Measurements from ENCODE around the gene PRXL2B. TPM values are rescaled to one million over a fixed set of nuclear protein-coding genes. Genes with fewer than 3 reads are reported as not detected.

Gene PRXL2B
- total RNA-seq, 2 donors from 2014 or later, result 5.6 to 8.8 TPM

GRCh38 chr1:2638466-2639115 is 52.0 kb downstream of the PRXL2B start:
- intact Hi-C loops (cut with DNase I), result no loop called here
- no peak overlapping the region for H3K4me3 ChIP-seq
- H3K27ac ChIP-seq, result no peak overlapping the region
- H3K36me3 ChIP-seq (replicated peaks in 1 of 2; ENCODE audit: insufficient read depth in 1 of 2, low read depth in 2 of 2), result no peaks in the 10 kb centered on the region
- ATAC-seq (no peak), DNase-seq (no peak)
- peaks cover 18% of the 10 kb centered on the region for H3K4me1 ChIP-seq
- peaks cover 0 to 12% (median 0%) of the 10 kb centered on the region in 3 donors for H3K9me3 ChIP-seq
- WGBS, 2 donors, result 65 to 67% methylated on average over 15 to 16 of the region's 16 CpGs
- H3K27me3 ChIP-seq, result no peaks in the 10 kb centered on the region
- no peak for TF ChIP-seq CTCF (IDR thresholded peaks at IDR 0.05)
- TF ChIP-seq POLR2A (IDR thresholded peaks at IDR 0.05), result no peak

DNA sequence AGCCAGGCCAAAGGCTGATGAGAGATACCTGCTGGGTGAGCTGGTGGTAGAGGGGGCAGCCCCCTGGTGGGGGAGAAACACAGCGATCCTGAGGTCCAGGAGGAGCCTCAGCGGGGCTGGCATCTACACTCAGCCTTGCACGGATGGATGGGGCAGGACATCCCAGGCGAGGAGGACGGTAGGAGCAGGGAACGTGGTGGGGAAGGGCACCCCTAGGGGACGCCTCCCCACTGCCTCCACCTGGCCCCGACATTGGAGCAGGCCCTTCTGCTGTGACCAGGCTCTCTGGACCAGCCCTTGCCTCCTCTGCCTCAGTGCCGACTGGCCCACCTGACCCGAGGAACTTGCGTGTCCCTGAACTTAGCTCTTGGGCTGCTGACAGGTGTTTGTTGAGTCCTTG is 52.6 kb downstream of the PRXL2B start:
- WGBS, 2 donors, result 26 to 41% methylated on average over 5 to 11 of the region's 11 CpGs
- TF ChIP-seq CTCF (IDR thresholded peaks at IDR 0.05) (no peak), POLR2A (IDR thresholded peaks at IDR 0.05) (no peak)
- Histone ChIP-seq H3K36me3 (replicated peaks in 1 of 2; ENCODE audit: insufficient read depth in 1 of 2, low read depth in 2 of 2) (no peaks in the 10 kb centered on the region), H3K4me1 (peaks cover 20% of the 10 kb centered on the region), H3K9me3 (peaks cover 0 to 12% (median 0%) of the 10 kb centered on the region in 3 donors), H3K27me3 (no peaks in the 10 kb centered on the region), H3K4me3 (no peak overlapping the region), H3K27ac (no peak overlapping the region)
- intact Hi-C loops (cut with DNase I), result no loop called here
- DNase-seq (no peak), ATAC-seq (no peak)

- Histone ChIP-seq H3K27me3 (no peaks in the 10 kb centered on the region), H3K4me1 (peaks cover 20% of the 10 kb centered on the region), H3K4me3 (no peak overlapping the region), H3K9me3 (peaks cover 0 to 12% (median 0%) of the 10 kb centered on the region in 3 donors), H3K27ac (no peak overlapping the region), H3K36me3 (replicated peaks in 1 of 2; ENCODE audit: insufficient read depth in 1 of 2, low read depth in 2 of 2) (no peaks in the 10 kb centered on the region)
- intact Hi-C loops (cut with DNase I), result no loop called here
- whole genome bisulfite sequencing, 2 donors, result 68 to 73% methylated on average over 20 to 26 of the region's 26 CpGs
- no peak for TF ChIP-seq CTCF (IDR thresholded peaks at IDR 0.05)
- TF ChIP-seq POLR2A (IDR thresholded peaks at IDR 0.05), result no peak
- ATAC-seq, result no peak
- DNase-seq, result no peak
Measured at GRCh38 chr1:2639607-2640521, 53.3 kb downstream of the PRXL2B start.

DNA sequence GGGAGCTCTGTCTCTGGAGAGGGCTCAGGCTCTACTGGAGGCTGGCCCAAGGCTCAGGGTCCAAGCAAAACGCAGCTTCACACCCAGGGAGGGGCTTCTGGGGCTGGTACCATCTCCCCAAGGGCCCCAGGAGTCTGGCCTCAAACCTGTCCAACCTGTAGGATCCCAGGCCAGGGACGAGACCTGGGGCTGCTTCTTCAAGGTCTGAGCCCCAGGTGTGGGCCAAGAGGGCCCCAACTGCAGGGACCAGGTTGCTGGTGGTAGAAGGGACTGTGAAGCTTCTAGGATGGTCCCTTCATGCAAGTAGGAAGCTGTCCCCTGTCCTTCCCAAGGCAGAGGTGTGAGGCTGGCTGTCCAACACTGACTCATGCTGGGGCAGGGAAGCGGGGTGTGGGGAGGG is 54.0 kb downstream of the PRXL2B start:
- H3K36me3 ChIP-seq (replicated peaks in 1 of 2; ENCODE audit: insufficient read depth in 1 of 2, low read depth in 2 of 2), result no peaks in the 10 kb centered on the region
- no peak overlapping the region for H3K27ac ChIP-seq
- no peaks in the 10 kb centered on the region for H3K27me3 ChIP-seq
- H3K4me3 ChIP-seq, result no peak overlapping the region
- H3K4me1 ChIP-seq, result peaks cover 20% of the 10 kb centered on the region
- intact Hi-C loops (cut with DNase I), result no loop called here
- ATAC-seq (no peak), DNase-seq (no peak)
- peaks cover 0 to 12% (median 0%) of the 10 kb centered on the region in 3 donors for H3K9me3 ChIP-seq
- TF ChIP-seq CTCF (IDR thresholded peaks at IDR 0.05) (no peak), POLR2A (IDR thresholded peaks at IDR 0.05) (no peak)
- 60 to 83% methylated on average over 1 to 2 of the region's 3 CpGs for WGBS, 2 donors

Other genes with a start within 250 kb of the PRXL2B start
- 10 to 100 TPM in 1 of 2 donors, 1 to 10 TPM in 1; 7.0 to 17.8 TPM for gene MORN1, start 195.2 kb upstream of the PRXL2B start, total RNA-seq
- gene RER1, start 194.9 kb upstream of the PRXL2B start, total RNA-seq, result 10 to 100 TPM; 50.3 to 57.7 TPM
- gene PEX10, start 174.2 kb upstream of the PRXL2B start, total RNA-seq, result 10 to 100 TPM; 18.1 to 26.5 TPM
- gene PLCH2, start 110.5 kb upstream of the PRXL2B start, total RNA-seq, result 10 to 100 TPM in 1 of 2 donors, 1 to 10 TPM in 1; 5.7 to 27.4 TPM
- gene PANK4, start 60.2 kb upstream of the PRXL2B start, total RNA-seq, result 10 to 100 TPM; 13.7 to 31.3 TPM
- not detected for gene HES5, start 56.5 kb upstream of the PRXL2B start, total RNA-seq
- 10 to 100 TPM; 25.9 to 58.3 TPM for gene TNFRSF14, start 30.4 kb upstream of the PRXL2B start, total RNA-seq
- gene MMEL1, start 46.2 kb downstream of the PRXL2B start, total RNA-seq, result not detected
- gene TTC34, start 214.9 kb downstream of the PRXL2B start, total RNA-seq, result under 1 TPM; under 0.01 to 0.52 TPM